HG03025 (cell line): ENCODE data around the gene METAP2.

Experiments
- ATAC-seq: cut with Tn5 transposase; IDR thresholded peaks from one replicate; pipeline ENCODE4 v1.9.1; 2021; ENCODE audit warnings: mild to moderate bottlenecking, moderate library complexity; ENCODE audit not compliant: unreplicated experiment, low FRiP score

Gene METAP2

DNA sequence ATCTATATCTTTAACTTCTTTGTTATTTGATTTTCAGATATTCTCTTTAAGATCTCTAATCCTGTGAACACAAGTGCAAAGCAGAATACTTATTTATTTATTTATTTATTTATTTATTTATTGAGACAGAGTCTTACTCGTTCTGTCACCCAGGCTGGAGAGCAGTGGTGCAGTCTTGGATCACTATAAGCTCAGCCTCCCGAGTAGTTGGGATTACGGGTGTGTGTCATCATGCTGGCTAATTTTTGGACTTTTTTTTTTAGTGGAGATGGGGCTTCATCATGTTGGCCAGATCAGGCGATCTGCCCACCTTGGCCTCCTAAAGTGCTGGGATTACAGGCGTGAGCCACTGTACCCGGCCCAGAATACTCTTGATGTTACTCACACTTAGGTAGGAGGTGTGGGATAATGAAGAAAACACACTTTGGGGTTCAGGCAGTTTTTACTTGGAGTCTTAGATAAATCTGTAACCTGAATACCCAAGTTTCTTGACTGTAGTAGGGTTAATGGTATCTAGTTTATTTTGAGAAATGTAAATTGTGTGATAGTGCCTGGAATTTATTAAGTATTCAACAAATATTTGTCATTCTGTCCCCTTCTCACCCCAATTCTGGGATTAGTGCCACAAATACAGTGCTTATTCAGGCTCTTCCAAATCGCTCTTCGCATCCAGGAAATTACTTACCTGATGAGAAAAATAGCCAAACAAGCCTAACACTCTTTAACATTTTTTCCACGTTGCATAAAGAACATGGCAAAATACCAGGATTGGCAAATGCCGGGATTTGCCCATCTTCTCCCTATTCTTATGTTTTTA is 33.0 kb downstream of the METAP2 start:
- no peak for ATAC-seq

DNA sequence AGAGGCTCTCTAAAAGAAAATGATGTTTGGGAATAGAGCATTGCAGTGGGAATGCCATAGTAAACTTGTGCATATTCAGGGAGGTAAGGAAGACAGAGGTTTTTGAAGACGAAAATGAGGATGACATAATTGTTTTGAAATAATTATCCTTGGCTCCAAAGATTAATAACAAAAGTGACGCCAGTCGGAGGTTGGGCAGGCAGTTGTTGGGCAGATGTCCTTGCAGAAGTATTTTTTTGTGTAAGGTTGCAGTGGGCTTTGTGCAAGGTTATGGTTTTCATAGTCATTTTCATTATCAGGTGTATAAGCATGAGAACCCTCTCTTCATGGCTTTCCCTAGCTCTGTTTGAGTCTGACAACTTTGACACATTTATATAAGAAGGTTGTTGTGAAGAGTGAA is 35.3 kb downstream of the METAP2 start:
- ATAC-seq: no peak

GRCh38 chr12:95511977-95512376 is 38.0 kb downstream of the METAP2 start:
- no peak for ATAC-seq

DNA sequence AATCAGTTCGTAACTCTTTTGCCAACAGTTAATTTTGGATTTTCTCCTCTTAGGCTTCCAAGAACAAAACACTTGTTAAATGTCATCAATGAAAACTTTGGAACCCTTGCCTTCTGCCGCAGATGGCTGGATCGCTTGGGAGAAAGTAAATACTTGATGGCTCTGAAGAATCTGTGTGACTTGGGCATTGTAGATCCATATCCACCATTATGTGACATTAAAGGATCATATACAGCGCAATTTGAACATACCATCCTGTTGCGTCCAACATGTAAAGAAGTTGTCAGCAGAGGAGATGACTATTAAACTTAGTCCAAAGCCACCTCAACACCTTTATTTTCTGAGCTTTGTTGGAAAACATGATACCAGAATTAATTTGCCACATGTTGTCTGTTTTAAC is 39.6 kb downstream of the METAP2 start:
- no peak for ATAC-seq

DNA sequence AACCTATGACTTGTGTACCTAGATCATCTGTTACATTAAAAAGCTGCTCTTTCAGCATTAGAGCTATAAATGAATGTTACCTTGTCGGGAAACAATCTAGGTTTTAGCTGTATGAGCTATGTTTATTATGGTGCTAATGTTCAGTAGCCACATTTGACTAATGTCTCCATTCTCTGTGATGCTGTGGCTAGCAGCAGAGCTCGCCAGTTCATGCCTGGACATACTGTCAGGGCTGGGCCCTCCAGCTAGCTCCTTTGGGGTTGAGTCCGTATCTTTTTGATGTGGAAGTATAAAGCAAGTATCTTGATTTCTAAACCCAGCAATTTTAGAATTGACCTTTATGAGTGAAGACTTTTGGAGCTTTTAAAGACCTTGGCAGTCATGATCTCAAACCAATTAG is 41.2 kb downstream of the METAP2 start:
- ATAC-seq: no peak

DNA sequence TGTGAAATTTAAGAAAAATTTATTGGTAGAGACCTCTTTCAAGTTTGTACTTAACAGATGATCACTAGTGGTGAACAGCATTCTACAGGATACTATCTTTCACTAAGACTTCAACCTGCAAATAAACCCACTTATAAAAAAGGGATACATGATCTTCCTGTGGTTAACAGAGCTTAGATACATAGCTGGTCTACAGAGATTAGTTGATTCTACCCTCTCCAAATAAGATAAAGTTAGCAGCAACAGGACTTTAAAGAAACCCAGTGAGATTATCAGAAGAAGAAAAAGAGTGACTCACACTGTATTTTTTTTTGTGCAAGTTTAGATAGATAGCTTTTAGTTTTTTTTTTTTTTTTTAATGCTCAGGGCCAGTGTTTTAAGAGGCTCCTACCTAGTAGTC is 42.8 kb downstream of the METAP2 start:
- ATAC-seq: no peak

- no peak for ATAC-seq
These were observed 43.3 kb downstream of the METAP2 start for GRCh38 chr12:95517246-95517645.

DNA sequence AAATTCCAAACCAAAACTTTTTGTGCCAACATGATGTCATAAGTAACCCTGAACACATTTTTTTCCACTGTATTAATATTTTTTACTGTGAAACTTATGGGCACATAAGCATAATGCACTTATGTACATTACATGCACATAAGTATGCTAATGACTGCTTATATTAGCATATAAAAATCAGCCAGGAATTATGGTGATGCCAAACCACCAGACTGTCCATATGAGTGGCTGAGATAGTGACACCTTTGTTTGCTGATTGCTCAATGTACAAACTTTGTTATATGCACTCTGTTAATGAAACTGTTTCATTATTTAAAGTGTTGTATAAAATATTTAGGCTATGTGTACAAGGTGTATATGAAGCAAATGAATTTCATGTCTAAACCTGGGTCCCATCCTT is 45.0 kb downstream of the METAP2 start:
- ATAC-seq: no peak

GRCh38 chr12:95520816-95521215 is 46.9 kb downstream of the METAP2 start:
- ATAC-seq: no peak

GRCh38 chr12:95522692-95523091 is 48.7 kb downstream of the METAP2 start:
- no peak for ATAC-seq

DNA sequence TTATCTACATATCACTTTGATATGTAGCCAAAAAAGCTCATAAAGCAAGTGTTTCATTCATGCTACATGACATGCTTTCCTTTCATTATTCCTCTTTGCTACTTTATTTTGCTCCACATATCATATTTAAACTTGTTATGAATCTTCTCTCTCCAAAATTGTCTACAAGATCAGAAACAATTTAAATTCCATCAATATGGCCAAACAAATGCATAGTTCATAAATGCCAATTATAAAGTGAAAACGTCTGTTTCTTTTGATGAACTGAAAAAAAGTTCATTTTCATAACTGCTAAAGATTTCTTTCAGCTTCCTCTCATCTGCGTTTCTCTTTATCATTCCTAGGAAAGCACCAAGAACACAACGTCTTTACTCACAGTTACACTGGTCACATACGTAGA is 54.5 kb downstream of the METAP2 start:
- ATAC-seq: no peak

DNA sequence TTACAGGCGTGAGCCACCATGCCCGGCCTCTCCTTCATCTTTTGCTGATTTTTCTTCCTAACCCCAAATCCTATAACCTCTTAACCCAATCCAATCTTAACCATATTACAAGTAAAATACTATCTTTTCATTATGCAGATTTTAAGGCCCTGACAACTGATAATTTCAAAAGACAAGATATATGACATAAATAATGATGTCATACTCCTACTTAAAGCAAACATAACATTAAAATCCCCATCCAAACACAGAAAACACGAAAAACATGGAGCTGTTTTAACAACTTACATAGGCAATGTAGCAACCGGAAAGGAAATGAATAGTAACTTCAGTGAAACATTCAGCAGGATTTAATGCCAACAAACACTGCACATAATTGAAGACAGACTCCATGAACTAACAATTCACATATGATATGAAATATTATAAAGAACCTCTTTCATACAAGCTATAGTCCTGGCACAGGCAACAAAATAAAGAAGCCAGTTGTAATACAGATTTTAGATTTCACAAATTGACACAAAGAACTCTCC is 55.8 kb downstream of the METAP2 start:
- ATAC-seq: no peak

DNA sequence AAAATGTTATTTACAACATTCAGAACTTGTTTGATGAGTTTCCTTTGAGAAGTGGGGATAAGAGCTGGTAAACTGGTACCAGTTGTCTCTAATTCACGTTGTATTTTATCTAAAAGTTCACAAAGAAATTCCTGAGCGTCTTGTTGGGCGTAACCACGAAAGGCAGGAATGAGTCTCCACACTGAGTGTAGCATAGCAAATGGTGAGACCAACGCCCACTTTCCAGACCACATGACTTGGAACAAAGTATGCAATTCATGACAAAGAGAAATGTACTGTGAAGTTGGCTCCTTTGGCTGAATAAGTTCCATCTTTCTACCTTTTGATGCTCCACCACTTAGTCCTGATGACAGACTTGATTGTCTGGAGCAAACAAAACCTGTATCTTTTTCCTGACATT is 58.9 kb downstream of the METAP2 start:
- no peak for ATAC-seq

- ATAC-seq: no peak
These were observed 60.0 kb downstream of the METAP2 start for GRCh38 chr12:95533985-95534384.

GRCh38 chr12:95538006-95538405 is 64.1 kb downstream of the METAP2 start:
- no peak for ATAC-seq

- ATAC-seq: no peak
These were observed 64.7 kb downstream of the METAP2 start for GRCh38 chr12:95538656-95539055.

GRCh38 chr12:95541436-95541835 is 67.5 kb downstream of the METAP2 start:
- no peak for ATAC-seq

DNA sequence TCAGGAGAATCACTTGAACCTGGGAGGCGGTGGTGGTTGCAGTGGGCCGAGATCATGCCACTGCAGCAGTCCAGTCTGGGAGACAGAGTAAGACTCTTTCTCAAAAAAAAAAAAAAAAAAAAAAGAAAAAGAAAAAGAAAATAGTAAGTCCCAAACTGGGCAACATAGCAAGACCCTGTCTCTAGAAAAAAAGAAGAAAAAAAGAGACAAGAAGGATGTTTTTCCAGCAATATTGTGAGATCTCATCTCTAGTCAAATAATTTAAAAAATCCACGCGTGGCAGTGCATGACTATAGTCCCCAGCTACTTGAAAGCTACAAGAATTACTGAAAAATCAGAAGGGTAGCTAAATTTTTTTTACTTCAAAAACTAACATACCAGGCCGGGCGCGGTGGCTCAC is 69.4 kb downstream of the METAP2 start:
- ATAC-seq: no peak

DNA sequence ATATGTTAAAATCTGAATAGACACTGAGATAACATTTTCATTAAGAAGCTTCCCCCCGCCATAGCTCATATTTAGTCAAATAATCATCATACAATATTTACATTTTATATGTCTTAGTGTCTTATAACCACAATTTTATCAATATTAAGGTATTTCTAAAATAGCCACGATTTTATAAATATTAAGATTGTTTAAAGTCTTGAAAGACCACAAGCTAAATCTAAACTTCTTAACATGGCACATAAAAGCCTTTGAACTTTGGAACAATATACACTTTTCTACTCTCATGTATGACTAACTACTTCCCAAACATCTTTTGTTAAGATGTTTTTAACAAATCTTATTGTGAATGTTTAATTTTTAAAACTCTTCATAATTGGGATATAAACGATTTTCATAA is 70.8 kb downstream of the METAP2 start:
- no peak for ATAC-seq

DNA sequence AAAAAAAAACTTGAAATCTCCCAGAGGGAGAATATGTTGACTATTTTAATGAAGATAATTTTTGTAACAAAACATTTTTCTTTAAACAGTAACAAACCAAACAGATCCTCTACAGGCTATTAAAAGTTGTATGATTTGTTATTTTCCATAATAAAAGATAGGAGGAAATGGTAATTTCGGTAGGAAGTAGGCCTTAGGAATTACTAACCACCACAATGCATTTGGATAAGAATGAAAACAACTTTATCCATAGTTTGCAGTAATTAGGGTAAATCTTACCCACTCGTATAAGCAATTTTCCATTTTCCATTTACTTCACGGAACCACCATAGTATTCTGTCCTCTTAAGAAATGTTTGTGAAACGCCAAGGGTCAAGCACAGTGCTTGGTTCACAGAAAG is 71.4 kb downstream of the METAP2 start:
- no peak for ATAC-seq

- ATAC-seq: no peak
These were observed 72.0 kb downstream of the METAP2 start for GRCh38 chr12:95545731-95546490.

GRCh38 chr12:95546491-95546813 is 72.5 kb downstream of the METAP2 start:
- ATAC-seq: no peak
